WTC11 (cell line): Measurements from ENCODE around the gene RBMS1. TPM values are rescaled to one million over a fixed set of nuclear protein-coding genes. Genes with fewer than 3 reads are reported as not detected.

Experiments used
- ATAC-seq: fragments of 200-7000 bp; cut with Tn5 transposase; 2 replicates; pipeline ENCODE4 v1.10.0; 2021; ENCODE audit warnings: mild to moderate bottlenecking, moderate library complexity
- CTCF ChIA-PET: fragments of 300-600 bp; sonication (Branson Sonifier 250); formaldehyde crosslinking; loops from one replicate; lab custom pipeline; 2021; ENCODE audit warnings: antibody characterized with exemption; lab: Charles Lee
- POLR2A ChIA-PET: fragments of 350-600 bp; sonication (Branson Sonifier 250); formaldehyde crosslinking; loops from one replicate; lab custom pipeline; 2021; ENCODE audit warnings: antibody characterized with exemption; lab: Charles Lee
- DNase-seq: peaks from one replicate; pipeline ENCODE4 v3.0.0; 2021; ENCODE audit warnings: low spot score
- H3K27ac Mint-ChIP-seq: 2 replicates; pipeline ENCODE4 v1.8.0; 2021; ENCODE audit warnings: mixed read lengths
- H3K27me3 Mint-ChIP-seq: 2 replicates; pipeline ENCODE4 v1.8.0; 2021; ENCODE audit warnings: low read depth, mild to moderate bottlenecking, moderate library complexity, mixed read lengths
- H3K36me3 Mint-ChIP-seq: 2 replicates; pipeline ENCODE4 v1.8.0; 2021; ENCODE audit warnings: mixed read lengths
- H3K4me1 Mint-ChIP-seq: 2 replicates; pipeline ENCODE4 v1.8.0; 2022; ENCODE audit warnings: mixed read lengths
- H3K4me3 Mint-ChIP-seq: 2 replicates; pipeline ENCODE4 v1.8.0; 2021; ENCODE audit warnings: mild to moderate bottlenecking, moderate library complexity, mixed read lengths
- H3K9me3 Mint-ChIP-seq: 2 replicates; pipeline ENCODE4 v1.8.0; 2021; ENCODE audit warnings: mixed read lengths
- ARID4B ChIP-seq: sonication (generic); formaldehyde crosslinking; IDR thresholded peaks from 2 replicates; pipeline ENCODE4 v1.8.0; 2023; ENCODE audit warnings: missing genetic modification reagents, mild to moderate bottlenecking, borderline replicate concordance
- ATF2 ChIP-seq: sonication (generic); formaldehyde crosslinking; IDR thresholded peaks from 2 replicates; pipeline ENCODE4 v1.8.1; 2022; ENCODE audit warnings: low read depth, missing genetic modification reagents, borderline replicate concordance
- E2F4 ChIP-seq: sonication (generic); formaldehyde crosslinking; IDR thresholded peaks from 2 replicates; pipeline ENCODE4 v1.8.1; 2022; ENCODE audit warnings: low read depth, mild to moderate bottlenecking, moderate library complexity, missing genetic modification reagents, borderline replicate concordance
- ESRRA ChIP-seq: sonication (generic); formaldehyde crosslinking; IDR thresholded peaks from 2 replicates; pipeline ENCODE4 v1.8.1; 2022; ENCODE audit warnings: mild to moderate bottlenecking, missing genetic modification reagents, borderline replicate concordance
- FOXK1 ChIP-seq: sonication (generic); formaldehyde crosslinking; IDR thresholded peaks from 2 replicates; pipeline ENCODE4 v1.8.0; 2022; ENCODE audit warnings: mild to moderate bottlenecking, moderate library complexity, missing genetic modification reagents
- FOXP4 ChIP-seq: sonication (generic); formaldehyde crosslinking; IDR thresholded peaks from 2 replicates; pipeline ENCODE4 v1.8.0; 2022; ENCODE audit warnings: mild to moderate bottlenecking, missing genetic modification reagents
- GABPB1 ChIP-seq: sonication (generic); formaldehyde crosslinking; IDR thresholded peaks from 2 replicates; pipeline ENCODE4 v1.8.1; 2023; ENCODE audit warnings: mild to moderate bottlenecking, missing genetic modification reagents
- HMGA2 ChIP-seq: fragments of 250-450 bp; sonication (Bioruptor Pico); IDR thresholded peaks from 2 replicates; pipeline ENCODE4 v1.4.0; 2021; ENCODE audit warnings: mild to moderate bottlenecking, moderate library complexity
- IRF2 ChIP-seq: sonication (generic); formaldehyde crosslinking; IDR thresholded peaks from 2 replicates; pipeline ENCODE4 v1.8.0; 2022; ENCODE audit warnings: low read depth, missing genetic modification reagents, borderline replicate concordance
- MAX ChIP-seq: sonication (generic); formaldehyde crosslinking; IDR thresholded peaks from 2 replicates; pipeline ENCODE4 v1.8.0; 2022; ENCODE audit warnings: mild to moderate bottlenecking, missing genetic modification reagents
- MYBL2 ChIP-seq: sonication (generic); formaldehyde crosslinking; IDR thresholded peaks from 2 replicates; pipeline ENCODE4 v1.8.1; 2023; ENCODE audit warnings: mild to moderate bottlenecking, moderate library complexity, missing genetic modification reagents
- NR1H2 ChIP-seq: sonication (generic); formaldehyde crosslinking; IDR thresholded peaks from 2 replicates; pipeline ENCODE4 v1.9.0; 2021; ENCODE audit warnings: mild to moderate bottlenecking, moderate library complexity, missing genetic modification reagents
- RORB ChIP-seq: fragments of 250-450 bp; sonication (Bioruptor Pico); IDR thresholded peaks from 2 replicates; pipeline ENCODE4 v1.9.0; 2021; ENCODE audit warnings: mild to moderate bottlenecking
- TCF7 ChIP-seq: sonication (generic); formaldehyde crosslinking; IDR thresholded peaks from 2 replicates; pipeline ENCODE4 v1.8.0; 2022; ENCODE audit warnings: mild to moderate bottlenecking, low read depth, missing genetic modification reagents, moderate library complexity
- ZNF121 ChIP-seq: sonication (generic); formaldehyde crosslinking; IDR thresholded peaks from 2 replicates; pipeline ENCODE4 v1.8.0; 2023; ENCODE audit warnings: missing genetic modification reagents
- ZNF219 ChIP-seq: sonication (generic); formaldehyde crosslinking; IDR thresholded peaks from 2 replicates; pipeline ENCODE4 v1.8.0; 2023; ENCODE audit warnings: missing genetic modification reagents, mild to moderate bottlenecking, borderline replicate concordance
- ZNF232 ChIP-seq: sonication (generic); formaldehyde crosslinking; IDR thresholded peaks from 2 replicates; pipeline ENCODE4 v1.8.0; 2022; ENCODE audit warnings: mild to moderate bottlenecking, missing genetic modification reagents
- ZNF416 ChIP-seq: fragments of 250-450 bp; sonication (Bioruptor Pico); IDR thresholded peaks from 2 replicates; pipeline ENCODE4 v1.9.0; 2021; ENCODE audit warnings: mild to moderate bottlenecking, inconsistent platforms
- ZNF671 ChIP-seq: fragments of 250-450 bp; sonication (Bioruptor Pico); IDR thresholded peaks from 2 replicates; pipeline ENCODE4 v1.8.0; 2021; ENCODE audit warnings: mild to moderate bottlenecking
- total RNA-seq: library from RNA; stranded (reverse); gene quantifications from 3 replicates; pipeline ENCODE4 v1.2.3, GENCODE V29; 2021

The RBMS1 gene
- total RNA-seq, 1 experiment from 2014 or later, result 56.3 TPM

- ATAC-seq (no peak), DNase-seq (no peak)
- CTCF ChIA-PET, result interaction anchor here (0.7 kb wide), 1 partner anchor 31 kb away, joined by 4 read pairs; no protein-coding TSS in a partner anchor
- Mint-ChIP-seq H3K27ac (no peak overlapping the region), H3K36me3 (peaks cover 11% of the 10 kb centered on the region), H3K4me1 (peaks cover 32% of the 10 kb centered on the region), H3K4me3 (no peak overlapping the region), H3K9me3 (peaks cover 10% of the 10 kb centered on the region), H3K27me3 (no peaks in the 10 kb centered on the region)
- TF ChIP-seq ARID4B (CRISPR knock-in tag) (no peak), ZNF416 (CRISPR knock-in tag) (no peak), MAX (CRISPR knock-in tag) (no peak), TCF7 (CRISPR knock-in tag) (no peak), GABPB1 (CRISPR knock-in tag) (no peak), E2F4 (CRISPR knock-in tag) (no peak), MYBL2 (no peak), ZNF121 (CRISPR knock-in tag) (no peak), ATF2 (CRISPR knock-in tag) (no peak), ZNF232 (CRISPR knock-in tag) (no peak), IRF2 (CRISPR knock-in tag) (no peak), HMGA2 (no peak), FOXK1 (CRISPR knock-in tag) (no peak), FOXP4 (CRISPR knock-in tag) (no peak), ESRRA (no peak), ZNF219 (CRISPR knock-in tag) (no peak), RORB (CRISPR knock-in tag) (no peak), ZNF671 (CRISPR knock-in tag) (no peak), NR1H2 (CRISPR knock-in tag) (no peak)
- POLR2A ChIA-PET, result no interaction called here
Observed at GRCh38 chr2:160355080-160355479, 138.5 kb downstream of the RBMS1 start.
